ENCODE data around the gene KIRREL3. TPM values are rescaled to one million over a fixed set of nuclear protein-coding genes. Genes with fewer than 3 reads are reported as not detected.

The KIRREL3 gene
- total and polyA plus RNA-seq, 2 donors (not counting 3 experiments of a cell fraction or from before 2014, with no cell fraction given), result not detected

DNA sequence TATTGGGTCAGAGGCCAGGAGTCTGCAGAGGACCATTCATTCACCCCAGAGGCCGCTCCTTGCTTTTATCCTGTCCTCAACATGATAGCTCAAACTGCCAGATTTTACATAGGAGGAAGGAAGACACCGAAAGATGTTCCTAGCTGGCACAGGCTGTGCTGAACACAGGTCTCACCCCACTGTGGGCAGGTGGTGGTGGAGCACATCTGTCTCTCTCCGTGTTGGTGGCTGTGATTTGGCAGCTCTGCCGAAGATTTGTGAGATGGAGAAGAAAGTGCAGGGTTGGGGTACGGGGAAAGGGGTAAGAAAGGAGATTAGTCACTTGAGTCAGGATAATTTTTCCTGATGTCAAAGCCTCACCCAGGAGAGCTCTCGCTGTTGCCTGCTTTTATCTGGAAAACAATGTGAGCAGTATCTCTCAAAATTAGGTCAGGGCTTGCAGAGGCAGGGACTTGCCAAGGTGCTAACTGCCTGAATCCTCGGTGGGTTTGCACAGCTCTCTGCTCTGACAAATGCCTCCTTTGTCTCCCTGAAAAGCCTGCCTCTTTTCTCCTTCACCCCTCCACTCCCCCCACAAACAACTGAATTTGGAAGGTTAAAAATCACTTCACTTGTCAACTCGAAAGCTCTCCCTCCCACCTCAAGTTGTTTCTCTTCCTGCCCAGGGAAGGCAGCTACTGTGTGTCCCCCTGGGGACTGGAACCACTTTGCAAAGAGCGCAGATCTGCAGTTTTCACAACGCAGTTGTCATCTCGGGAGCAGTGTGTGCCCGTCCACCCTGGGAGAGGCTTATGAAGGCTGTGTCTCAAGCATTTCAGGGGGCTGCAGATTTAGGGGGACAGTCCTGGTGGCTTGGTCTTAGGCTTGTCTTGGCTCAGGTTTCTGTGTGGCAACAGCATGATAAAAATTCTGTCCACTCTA is 345.4 kb downstream of the KIRREL3 start:
- Histone ChIP-seq H4K20me1 (replicated peaks; ENCODE audit: control insufficient read depth, extremely low read depth, insufficient read depth, low read length) (no peaks in the 10 kb centered on the region), H2AFZ (ENCODE audit: low read depth, low read length) (no peak overlapping the region), H3K9me1 (replicated peaks; ENCODE audit: control insufficient read depth, extremely low read depth, insufficient read depth, low read length) (no peaks in the 10 kb centered on the region), H3K27me3 (ENCODE audit: control insufficient read depth in 2 of 2, insufficient read depth in 2 of 2, low read length in 2 of 2) (no peaks in the 10 kb centered on the region), H3K79me2 (ENCODE audit: control insufficient read depth, insufficient read depth, low read length) (no peaks in the 10 kb centered on the region), H3K4me2 (ENCODE audit: insufficient read depth, low read length) (no peak overlapping the region), H3K4me3 (replicated peaks in 1 of 3; ENCODE audit: insufficient read depth in 1 of 3, low read depth in 1 of 3, low read length in 3 of 3) (no peak overlapping the region), H3K4me1 (ENCODE audit: control insufficient read depth, extremely low read depth, insufficient read depth, low read length) (no peaks in the 10 kb centered on the region), H3K27ac (ENCODE audit: insufficient read depth, low read depth, low read length) (no peak overlapping the region), H3K9ac (replicated peaks; ENCODE audit: extremely low read depth, insufficient read depth, low read length) (no peak overlapping the region), H3K36me3 (ENCODE audit: control insufficient read depth in 2 of 2, extremely low read depth in 1 of 2, insufficient read depth in 2 of 2, low read length in 2 of 2) (no peaks in the 10 kb centered on the region), H3K9me3 (replicated peaks; ENCODE audit: control insufficient read depth, insufficient read depth, low read length) (no peaks in the 10 kb centered on the region)
- intact Hi-C loops (cut with micrococcal nuclease), result no loop called here
- no peak for FAIRE-seq
- dilution Hi-C loops (cut with MboI; ENCODE audit: extremely low pct_ligation_motif_present, low sequenced_read_pairs), result no loop called here
- TF ChIP-seq, protein P1, sequence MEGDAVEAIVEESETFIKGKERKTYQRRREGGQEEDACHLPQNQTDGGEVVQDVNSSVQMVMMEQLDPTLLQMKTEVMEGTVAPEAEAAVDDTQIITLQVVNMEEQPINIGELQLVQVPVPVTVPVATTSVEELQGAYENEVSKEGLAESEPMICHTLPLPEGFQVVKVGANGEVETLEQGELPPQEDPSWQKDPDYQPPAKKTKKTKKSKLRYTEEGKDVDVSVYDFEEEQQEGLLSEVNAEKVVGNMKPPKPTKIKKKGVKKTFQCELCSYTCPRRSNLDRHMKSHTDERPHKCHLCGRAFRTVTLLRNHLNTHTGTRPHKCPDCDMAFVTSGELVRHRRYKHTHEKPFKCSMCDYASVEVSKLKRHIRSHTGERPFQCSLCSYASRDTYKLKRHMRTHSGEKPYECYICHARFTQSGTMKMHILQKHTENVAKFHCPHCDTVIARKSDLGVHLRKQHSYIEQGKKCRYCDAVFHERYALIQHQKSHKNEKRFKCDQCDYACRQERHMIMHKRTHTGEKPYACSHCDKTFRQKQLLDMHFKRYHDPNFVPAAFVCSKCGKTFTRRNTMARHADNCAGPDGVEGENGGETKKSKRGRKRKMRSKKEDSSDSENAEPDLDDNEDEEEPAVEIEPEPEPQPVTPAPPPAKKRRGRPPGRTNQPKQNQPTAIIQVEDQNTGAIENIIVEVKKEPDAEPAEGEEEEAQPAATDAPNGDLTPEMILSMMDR (IDR thresholded peaks at IDR 0.05; ENCODE audit: extremely low read depth in 1 of 2, insufficient read depth in 1 of 2, low read depth in 1 of 2, low read length in 2 of 2), result no peak
- TF ChIP-seq, protein P2, sequence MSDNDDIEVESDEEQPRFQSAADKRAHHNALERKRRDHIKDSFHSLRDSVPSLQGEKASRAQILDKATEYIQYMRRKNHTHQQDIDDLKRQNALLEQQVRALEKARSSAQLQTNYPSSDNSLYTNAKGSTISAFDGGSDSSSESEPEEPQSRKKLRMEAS (IDR thresholded peaks at IDR 0.05; ENCODE audit: insufficient read depth, insufficient read length), result no peak
- TF ChIP-seq MYC (IDR thresholded peaks at IDR 0.05; ENCODE audit: low read depth, low read length), result no peak
- no peak for TF ChIP-seq GATA2 (IDR thresholded peaks at IDR 0.05; ENCODE audit: insufficient read depth, insufficient read length, low read depth, low read length)
- TF ChIP-seq FOS (IDR thresholded peaks at IDR 0.05; ENCODE audit: borderline replicate concordance, insufficient read depth, low read length), result no peak
- no peak for TF ChIP-seq POLR2A (IDR thresholded peaks at IDR 0.05; ENCODE audit: low read depth, low read length)
- TF ChIP-seq EZH2 (IDR thresholded peaks at IDR 0.05; ENCODE audit: borderline replicate concordance, low read depth, low read length, severe bottlenecking), result no peak
- ChIA-PET POLR2A (no interaction called here), CTCF (interaction anchor here (0.6 kb wide), 1 partner anchor 12 kb away, joined by 3 read pairs; no protein-coding TSS in a partner anchor)
- DNase-seq (ENCODE audit: low read depth, low spot score), result no peak
- BruUV-seq (replicated peaks), result no TSS peak

Data from endothelial cell of umbilical vein (primary cell).